RCC 7860 (cell line): Measurements from ENCODE around the gene UAP1.
A peak's percentile ranks its signal among the peaks of the same experiment; 100 is the strongest.
"Not testable (repeated sequence)": the region's sequence is repeated elsewhere in the genome, so short reads cannot be mapped to it uniquely, and the experiment has no call there.

Experiments used
- DNase-seq: peaks from one replicate; pipeline ENCODE4 v3.0.0-alpha.2; 2015; ENCODE audit warnings: low spot score
- FAIRE-seq: peaks from 2 replicates; lab custom pipeline; 2012; peaks lifted over from hg19 to GRCh38; lab: Jason Lieb, UNC

The UAP1 gene

GRCh38 chr1:162564762-162565218 lies 3.3 kb downstream of the UAP1 start:
- FAIRE-seq: no peak
- no peak for DNase-seq

DNA sequence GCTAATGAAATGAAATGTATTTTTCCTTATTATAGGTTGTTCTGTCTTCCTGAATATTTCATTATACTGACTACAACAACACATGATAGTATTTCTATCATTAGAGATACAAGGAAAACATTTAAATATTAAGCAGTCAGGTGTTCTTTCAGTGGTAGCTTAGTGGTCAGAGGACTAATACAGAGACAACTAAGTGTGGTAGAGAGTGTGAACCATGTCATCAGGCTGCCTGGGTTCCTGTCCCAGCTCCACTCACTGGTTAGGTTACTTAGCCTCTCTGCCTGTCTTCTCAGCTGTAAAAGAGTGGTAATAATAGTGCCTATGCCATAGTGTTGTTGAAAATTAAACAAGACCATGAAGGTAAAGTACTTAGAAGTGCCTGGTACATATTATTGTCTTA lies 3.9 kb downstream of the UAP1 start:
- FAIRE-seq (no peak), DNase-seq (no peak)

- DNase-seq: no peak
- FAIRE-seq: no peak
Observed at GRCh38 chr1:162566870-162567269, 5.3 kb downstream of the UAP1 start.

DNA sequence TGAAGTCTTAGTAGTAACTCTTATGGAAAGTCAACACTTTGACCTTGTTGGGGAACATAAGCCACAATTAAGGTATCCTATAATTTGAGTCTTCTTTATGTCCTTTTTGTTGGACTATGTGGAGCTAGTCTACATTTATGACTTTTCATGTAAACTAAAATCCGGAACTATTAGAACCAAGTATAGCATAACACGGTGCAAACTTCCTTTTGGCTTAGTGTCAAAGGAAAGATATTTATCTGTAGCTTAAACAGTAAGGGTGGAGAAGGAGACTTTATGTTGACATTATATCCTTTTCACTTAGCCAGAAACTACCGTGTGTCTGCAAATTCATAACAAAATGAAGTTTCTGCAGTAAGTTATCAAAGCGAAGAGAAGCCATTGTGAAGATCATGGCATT lies 7.3 kb downstream of the UAP1 start:
- DNase-seq (no peak), FAIRE-seq (no peak)

GRCh38 chr1:162570718-162571117 lies 9.2 kb downstream of the UAP1 start:
- DNase-seq: no peak

DNA sequence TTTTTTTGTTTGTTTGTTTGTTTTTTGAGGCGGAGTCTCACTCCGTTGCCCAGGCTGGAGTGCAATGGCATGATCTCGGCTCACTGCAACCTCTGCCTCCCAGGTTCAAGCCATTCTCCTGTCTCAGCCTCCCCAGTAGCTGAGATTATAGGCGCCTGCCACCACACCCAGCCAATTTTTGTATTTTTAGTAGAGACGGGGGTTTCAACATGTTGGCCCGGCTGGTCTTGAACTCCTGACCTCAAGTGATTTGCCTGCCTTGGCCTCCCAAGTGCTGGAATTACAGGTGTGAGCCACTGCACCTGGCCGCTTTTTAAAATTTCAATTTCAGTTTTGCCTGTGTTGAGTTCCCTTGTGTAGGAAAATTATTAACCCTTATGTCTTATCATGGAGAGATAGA lies 9.6 kb downstream of the UAP1 start:
- DNase-seq, FAIRE-seq: not testable (repeated sequence)

More at GRCh38 chr1:162570718-162571117, 9.2 kb downstream of the UAP1 start:
- no peak for FAIRE-seq

DNA sequence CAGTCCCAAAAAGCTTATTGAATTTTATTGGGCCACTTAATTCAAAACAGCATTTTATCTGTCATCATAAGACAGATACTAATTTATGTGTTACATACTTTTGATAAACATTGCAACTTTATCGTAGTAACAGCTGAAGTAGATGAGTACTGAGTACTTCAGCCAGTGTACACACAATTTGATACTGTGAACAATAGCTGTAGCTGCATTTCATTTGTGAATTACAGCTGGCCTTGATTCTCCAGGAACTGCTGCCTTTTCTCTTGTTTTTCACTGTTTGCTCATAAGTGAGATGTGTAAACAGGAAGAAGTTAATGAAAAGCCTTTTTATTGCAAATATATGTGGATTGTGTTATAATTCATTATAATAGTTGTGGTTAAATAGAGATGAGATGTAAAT lies 10.2 kb downstream of the UAP1 start:
- DNase-seq (no peak), FAIRE-seq (no peak)

DNA sequence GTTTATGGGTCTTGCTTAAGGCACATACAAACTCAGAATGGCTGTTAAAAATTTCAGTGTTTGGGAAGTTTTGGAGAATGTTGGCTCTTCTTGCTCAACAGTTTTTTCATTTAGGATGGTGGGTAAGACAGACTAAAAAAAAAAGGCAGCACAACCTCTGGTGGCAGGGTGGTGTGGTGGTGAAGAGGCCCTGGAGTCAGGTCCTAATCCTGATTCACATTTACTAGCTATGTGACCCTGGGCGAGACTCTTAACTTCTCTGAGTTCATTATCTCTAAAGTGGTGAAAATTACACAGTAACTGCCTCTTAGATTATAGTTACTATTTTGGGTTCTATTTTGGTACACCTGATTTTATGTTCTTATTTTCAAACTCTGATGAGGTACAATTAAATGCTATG lies 11.6 kb downstream of the UAP1 start:
- DNase-seq (no peak), FAIRE-seq (no peak)

DNA sequence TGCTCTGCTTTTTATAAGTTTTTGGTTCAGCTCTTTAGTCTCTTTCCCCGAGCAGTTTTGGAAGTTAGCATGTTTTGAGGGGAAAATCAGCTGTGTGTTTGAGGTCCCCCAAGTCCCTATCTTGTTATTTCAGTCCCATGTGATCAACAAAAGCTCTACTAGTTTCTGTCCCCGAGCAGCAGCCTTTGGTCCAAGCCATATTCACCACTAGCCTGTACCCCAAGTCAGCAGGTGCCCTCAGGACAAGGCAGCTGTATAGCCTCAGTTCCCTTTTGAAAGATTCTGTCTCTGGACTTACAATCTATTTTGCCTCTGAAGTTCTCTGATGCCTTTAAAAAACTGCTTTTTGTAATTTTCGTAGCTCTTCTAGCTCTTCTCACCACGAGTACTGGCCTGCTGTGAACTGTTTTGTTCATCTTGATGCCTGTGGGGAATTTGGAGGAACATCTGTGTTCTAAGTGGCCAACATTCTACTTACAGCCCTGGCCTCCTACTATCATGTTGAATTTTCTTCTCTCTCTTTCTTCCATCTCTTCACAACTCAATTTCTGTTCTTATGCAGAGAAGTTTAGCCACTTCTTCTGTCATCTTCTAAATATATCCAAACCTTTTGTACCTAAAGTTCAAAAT lies 16.7 kb downstream of the UAP1 start:
- no peak for DNase-seq
- FAIRE-seq: no peak

- DNase-seq (no peak), FAIRE-seq (no peak)
Observed at GRCh38 chr1:162578936-162579335, 17.4 kb downstream of the UAP1 start.

DNA sequence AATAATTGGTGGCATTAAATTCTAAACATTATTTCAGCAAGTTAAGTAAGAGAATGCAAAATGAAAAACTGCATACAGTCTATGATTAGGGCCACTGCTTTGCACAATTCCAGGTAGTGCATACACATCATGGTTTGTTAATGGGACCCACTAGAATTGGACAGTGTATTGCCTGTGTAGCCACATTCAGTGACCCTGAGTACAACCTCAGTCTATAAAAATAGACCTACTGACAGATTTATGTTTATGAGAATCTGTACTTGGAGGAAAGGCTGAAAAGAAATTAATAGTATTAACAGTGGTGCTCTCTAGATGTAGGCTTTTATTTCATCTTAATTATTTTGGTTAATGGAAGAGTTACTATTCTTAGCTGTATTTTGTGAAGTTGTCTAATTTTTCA lies 18.8 kb downstream of the UAP1 start:
- no peak for FAIRE-seq

DNA sequence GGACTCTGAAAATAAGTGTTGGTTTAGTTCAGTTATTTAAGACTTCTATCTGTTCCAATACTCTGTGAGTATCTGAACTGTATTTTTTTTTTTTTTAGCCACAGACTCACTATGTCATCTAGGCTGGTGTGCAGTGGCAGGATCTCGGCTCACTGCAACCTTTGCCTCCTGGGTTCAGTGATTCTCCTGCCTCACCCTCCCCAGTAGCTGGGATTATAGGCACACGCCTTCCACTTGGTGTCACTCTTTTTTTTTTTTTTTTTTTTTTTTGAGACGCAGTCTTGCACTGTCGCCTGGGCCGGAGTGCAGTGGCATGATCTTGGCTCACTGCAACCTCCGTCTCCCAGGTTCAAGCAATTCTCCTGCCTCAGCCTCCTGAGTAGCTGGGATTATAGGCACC lies 21.4 kb downstream of the UAP1 start:
- FAIRE-seq: not testable (repeated sequence)

More for the DNA sequence above, 18.8 kb downstream of the UAP1 start:
- DNase-seq: no peak

GRCh38 chr1:162585101-162585500 lies 23.6 kb downstream of the UAP1 start:
- DNase-seq, FAIRE-seq: not testable (repeated sequence)

More for the DNA sequence above, 21.4 kb downstream of the UAP1 start:
- not testable (repeated sequence) for DNase-seq

- FAIRE-seq (no peak), DNase-seq (no peak)
Observed at GRCh38 chr1:162587347-162587746, 25.8 kb downstream of the UAP1 start.

- DNase-seq: no peak
- no peak for FAIRE-seq
Observed at GRCh38 chr1:162587761-162588260, 26.3 kb downstream of the UAP1 start.

- DNase-seq: no peak
- FAIRE-seq: no peak
Observed at GRCh38 chr1:162590101-162590500, 28.6 kb downstream of the UAP1 start.

DNA sequence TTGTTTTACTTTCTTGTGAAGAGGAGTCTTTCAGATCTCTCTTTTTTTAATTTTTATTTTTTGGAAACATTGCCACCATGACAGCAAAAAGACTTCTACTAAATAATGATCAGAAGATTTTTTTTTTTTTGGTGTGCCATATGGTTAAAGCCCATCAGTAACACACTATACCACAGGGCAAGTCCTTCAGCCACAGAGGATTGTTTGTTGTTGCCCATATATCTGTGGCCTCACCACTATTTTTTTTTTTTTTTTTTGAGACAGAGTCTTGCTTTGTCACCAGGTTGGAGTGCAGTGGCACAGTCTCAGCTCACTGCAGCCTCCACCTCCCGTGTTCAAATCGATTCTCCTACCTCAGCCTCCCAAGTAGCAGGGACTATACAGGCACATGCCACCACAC lies 29.2 kb downstream of the UAP1 start:
- FAIRE-seq (no peak), DNase-seq (no peak)

DNA sequence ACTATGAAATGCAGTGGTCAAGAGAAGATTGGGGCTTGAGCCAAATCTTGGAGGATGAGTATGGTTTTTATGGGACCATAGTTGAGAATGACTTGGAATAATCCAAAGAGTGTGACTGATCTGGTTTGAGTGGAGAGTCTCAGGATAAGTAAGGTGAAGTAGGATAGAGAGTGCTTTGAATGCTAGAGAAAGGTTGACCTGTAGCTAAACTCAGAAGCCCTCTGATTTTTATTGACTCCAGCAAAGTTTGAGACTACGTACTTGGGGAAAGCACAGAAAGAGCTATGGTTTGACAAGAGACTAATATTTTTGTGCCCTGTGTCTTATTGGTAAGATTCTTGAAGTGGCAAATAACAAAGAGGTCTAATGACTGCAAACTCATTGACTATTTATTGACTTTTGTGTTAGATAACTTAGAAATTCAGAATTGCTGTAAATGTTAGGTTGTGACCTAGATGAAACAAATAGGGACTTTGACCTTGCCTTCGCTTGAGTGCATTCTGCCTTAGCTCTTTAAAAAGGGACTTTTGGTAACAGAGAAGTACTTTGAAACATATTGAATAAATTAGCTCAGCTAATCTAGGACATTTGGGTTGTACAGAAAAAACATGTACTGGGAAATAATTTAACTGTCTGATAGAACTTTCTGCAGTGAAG lies 35.1 kb downstream of the UAP1 start:
- no peak for FAIRE-seq

GRCh38 chr1:162599451-162599850 lies 37.9 kb downstream of the UAP1 start:
- FAIRE-seq (no peak), DNase-seq (no peak)

More for the DNA sequence above, 35.1 kb downstream of the UAP1 start:
- DNase-seq: no peak

- not testable (repeated sequence) for FAIRE-seq, DNase-seq
Observed at GRCh38 chr1:162603117-162603516, 41.6 kb downstream of the UAP1 start.

DNA sequence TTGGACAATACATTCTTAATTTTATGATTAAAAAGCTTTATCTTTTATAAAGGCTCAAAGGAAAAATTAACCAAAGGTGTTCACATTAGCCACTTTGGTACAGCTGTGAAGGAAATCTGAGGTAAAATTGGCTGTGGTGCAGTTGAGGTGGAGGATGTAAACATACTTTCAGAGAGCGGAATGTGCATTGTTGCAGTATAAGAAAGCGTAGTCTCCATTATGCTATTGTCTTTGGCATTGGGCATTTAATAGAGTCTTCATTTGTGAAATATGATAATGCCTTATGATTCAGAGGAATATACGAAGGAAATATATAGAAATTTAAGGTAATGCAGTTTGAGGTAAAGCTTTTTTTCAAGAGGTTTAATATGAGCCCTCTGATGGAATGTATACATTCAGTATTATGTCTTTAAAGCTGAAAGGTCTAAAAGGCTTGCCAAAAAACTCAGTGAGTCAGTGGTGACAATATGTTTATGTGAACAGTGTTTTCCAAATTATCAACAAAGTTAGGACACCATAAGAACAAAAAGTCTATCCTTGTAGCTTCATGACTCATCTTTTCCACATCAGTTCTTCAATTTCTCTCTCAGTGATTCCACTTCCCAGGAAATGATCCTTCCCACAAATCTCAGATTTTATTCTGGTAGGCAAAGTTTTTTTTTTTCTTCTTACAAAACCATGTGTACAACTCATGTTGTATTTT lies 43.9 kb downstream of the UAP1 start:
- peak; percentile 75 for DNase-seq

DNA sequence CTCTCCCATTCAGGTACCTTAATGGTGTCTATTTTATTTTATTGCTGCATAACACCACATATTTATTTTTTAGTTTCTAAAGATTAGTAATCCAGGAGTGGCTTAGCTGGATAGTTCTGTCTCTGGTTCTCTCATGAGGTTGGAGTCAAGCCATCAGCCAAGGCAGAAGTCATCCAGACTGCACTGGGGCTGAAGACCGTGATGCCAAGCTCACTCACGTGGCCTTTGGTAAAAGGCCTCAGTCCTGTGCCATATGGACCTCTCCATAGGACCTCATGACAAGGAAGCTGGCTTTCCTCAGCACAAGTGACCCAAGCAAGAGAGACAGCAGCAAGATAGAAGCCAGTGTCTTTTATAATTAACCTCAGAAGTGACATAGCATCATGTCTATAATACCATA lies 47.8 kb downstream of the UAP1 start:
- no peak for FAIRE-seq
- DNase-seq: no peak

More for the DNA sequence above, 43.9 kb downstream of the UAP1 start:
- peak; percentile 88 for FAIRE-seq
